Hepatocyte (in vitro differentiated cells): ENCODE results near the gene SLC25A46.

Experiments
- EZH2phosphoT487 ChIP-seq: fragments of 200-600 bp; sonication (generic); IDR thresholded peaks from one replicate; pipeline ENCODE4 v1.6.1; 2018; ENCODE audit warnings: antibody characterized with exemption, mild to moderate bottlenecking, low read depth, moderate library complexity; ENCODE audit not compliant: unreplicated experiment, severe bottlenecking
- TF ChIP-seq, protein P1 (sequence below): fragments of 200-600 bp; sonication (generic); IDR thresholded peaks from 2 replicates; pipeline ENCODE4 v1.5.1; 2016; ENCODE audit warnings: antibody characterized with exemption, mild to moderate bottlenecking; ENCODE audit not compliant: poor library complexity

- TF ChIP-seq, protein P1, sequence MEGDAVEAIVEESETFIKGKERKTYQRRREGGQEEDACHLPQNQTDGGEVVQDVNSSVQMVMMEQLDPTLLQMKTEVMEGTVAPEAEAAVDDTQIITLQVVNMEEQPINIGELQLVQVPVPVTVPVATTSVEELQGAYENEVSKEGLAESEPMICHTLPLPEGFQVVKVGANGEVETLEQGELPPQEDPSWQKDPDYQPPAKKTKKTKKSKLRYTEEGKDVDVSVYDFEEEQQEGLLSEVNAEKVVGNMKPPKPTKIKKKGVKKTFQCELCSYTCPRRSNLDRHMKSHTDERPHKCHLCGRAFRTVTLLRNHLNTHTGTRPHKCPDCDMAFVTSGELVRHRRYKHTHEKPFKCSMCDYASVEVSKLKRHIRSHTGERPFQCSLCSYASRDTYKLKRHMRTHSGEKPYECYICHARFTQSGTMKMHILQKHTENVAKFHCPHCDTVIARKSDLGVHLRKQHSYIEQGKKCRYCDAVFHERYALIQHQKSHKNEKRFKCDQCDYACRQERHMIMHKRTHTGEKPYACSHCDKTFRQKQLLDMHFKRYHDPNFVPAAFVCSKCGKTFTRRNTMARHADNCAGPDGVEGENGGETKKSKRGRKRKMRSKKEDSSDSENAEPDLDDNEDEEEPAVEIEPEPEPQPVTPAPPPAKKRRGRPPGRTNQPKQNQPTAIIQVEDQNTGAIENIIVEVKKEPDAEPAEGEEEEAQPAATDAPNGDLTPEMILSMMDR: no peak
- no peak for TF ChIP-seq EZH2phosphoT487
These were observed 36.5 kb upstream of the SLC25A46 start for GRCh38 chr5:110702300-110702699.
